Measurements from ENCODE around the gene TOMM34.

The TOMM34 gene

GRCh38 chr20:44918761-44919160 lies 41.4 kb downstream of the TOMM34 start:
- no peak for TF ChIP-seq POLR2A (IDR thresholded peaks at IDR 0.05; ENCODE audit: low read depth, low read length)
- TF ChIP-seq TAF1 (IDR thresholded peaks at IDR 0.05; ENCODE audit: borderline replicate concordance, low read depth, low read length), result no peak
- TF ChIP-seq POLR2AphosphoS5 (IDR thresholded peaks at IDR 0.05; ENCODE audit: low read depth, low read length), result no peak
- no peak for FAIRE-seq
- DNase-seq (ENCODE audit: insufficient read length), result no peak

- DNase-seq (ENCODE audit: insufficient read length), result no peak
- FAIRE-seq, result no peak
- TF ChIP-seq POLR2AphosphoS5 (IDR thresholded peaks at IDR 0.05; ENCODE audit: low read depth, low read length) (no peak), POLR2A (IDR thresholded peaks at IDR 0.05; ENCODE audit: low read depth, low read length) (no peak), TAF1 (IDR thresholded peaks at IDR 0.05; ENCODE audit: borderline replicate concordance, low read depth, low read length) (no peak)
These were observed 41.9 kb downstream of the TOMM34 start for GRCh38 chr20:44918342-44918741.

GRCh38 chr20:44917399-44917798 lies 42.8 kb downstream of the TOMM34 start:
- DNase-seq (ENCODE audit: insufficient read length), result no peak
- no peak for FAIRE-seq
- no peak for TF ChIP-seq TAF1 (IDR thresholded peaks at IDR 0.05; ENCODE audit: borderline replicate concordance, low read depth, low read length)
- TF ChIP-seq POLR2A (IDR thresholded peaks at IDR 0.05; ENCODE audit: low read depth, low read length), result no peak
- TF ChIP-seq POLR2AphosphoS5 (IDR thresholded peaks at IDR 0.05; ENCODE audit: low read depth, low read length), result no peak

- TF ChIP-seq POLR2AphosphoS5 (IDR thresholded peaks at IDR 0.05; ENCODE audit: low read depth, low read length) (no peak), POLR2A (IDR thresholded peaks at IDR 0.05; ENCODE audit: low read depth, low read length) (no peak), TAF1 (IDR thresholded peaks at IDR 0.05; ENCODE audit: borderline replicate concordance, low read depth, low read length) (no peak)
- no peak for DNase-seq (ENCODE audit: insufficient read length)
- no peak for FAIRE-seq
These were observed 43.6 kb downstream of the TOMM34 start for GRCh38 chr20:44916586-44916985.

- no peak for TF ChIP-seq TAF1 (IDR thresholded peaks at IDR 0.05; ENCODE audit: borderline replicate concordance, low read depth, low read length)
- TF ChIP-seq POLR2AphosphoS5 (IDR thresholded peaks at IDR 0.05; ENCODE audit: low read depth, low read length), result no peak
- TF ChIP-seq POLR2A (IDR thresholded peaks at IDR 0.05; ENCODE audit: low read depth, low read length), result no peak
- DNase-seq (ENCODE audit: insufficient read length), result no peak
- no peak for FAIRE-seq
These were observed 45.3 kb downstream of the TOMM34 start for GRCh38 chr20:44914924-44915323.

- TF ChIP-seq POLR2AphosphoS5 (IDR thresholded peaks at IDR 0.05; ENCODE audit: low read depth, low read length), result no peak
- no peak for TF ChIP-seq POLR2A (IDR thresholded peaks at IDR 0.05; ENCODE audit: low read depth, low read length)
- TF ChIP-seq TAF1 (IDR thresholded peaks at IDR 0.05; ENCODE audit: borderline replicate concordance, low read depth, low read length), result no peak
- FAIRE-seq (no peak), DNase-seq (ENCODE audit: insufficient read length) (no peak)
These were observed 48.0 kb downstream of the TOMM34 start for GRCh38 chr20:44912189-44912588.

GRCh38 chr20:44911264-44911921 lies 48.8 kb downstream of the TOMM34 start:
- no peak for DNase-seq (ENCODE audit: insufficient read length)
- TF ChIP-seq POLR2A (IDR thresholded peaks at IDR 0.05; ENCODE audit: low read depth, low read length), result no peak
- no peak for TF ChIP-seq TAF1 (IDR thresholded peaks at IDR 0.05; ENCODE audit: borderline replicate concordance, low read depth, low read length)
- no peak for TF ChIP-seq POLR2AphosphoS5 (IDR thresholded peaks at IDR 0.05; ENCODE audit: low read depth, low read length)
- FAIRE-seq, result no peak

GRCh38 chr20:44910690-44911262 lies 49.4 kb downstream of the TOMM34 start:
- DNase-seq (ENCODE audit: insufficient read length) (no peak), FAIRE-seq (no peak)
- TF ChIP-seq POLR2AphosphoS5 (IDR thresholded peaks at IDR 0.05; ENCODE audit: low read depth, low read length) (no peak), TAF1 (IDR thresholded peaks at IDR 0.05; ENCODE audit: borderline replicate concordance, low read depth, low read length) (no peak), POLR2A (IDR thresholded peaks at IDR 0.05; ENCODE audit: low read depth, low read length) (no peak)

GRCh38 chr20:44909872-44910689 lies 50.1 kb downstream of the TOMM34 start, which contains the start of gene PABPC1L:
Gene PABPC1L (plus strand): TSS chr20:44910060. CDS start chr20:44910144, 84 bp downstream.
- DNase-seq (ENCODE audit: insufficient read length), result peak; percentile 83
- FAIRE-seq, result peak; percentile 86
- TF ChIP-seq POLR2AphosphoS5 (IDR thresholded peaks at IDR 0.05; ENCODE audit: low read depth, low read length) (peak; percentile 68; the same call in 1 of the 2 replicates), POLR2A (IDR thresholded peaks at IDR 0.05; ENCODE audit: low read depth, low read length) (peak; percentile 66; the same call in 1 of the 2 replicates), TAF1 (IDR thresholded peaks at IDR 0.05; ENCODE audit: borderline replicate concordance, low read depth, low read length) (no peak)

GRCh38 chr20:44908987-44909871 lies 51.0 kb downstream of the TOMM34 start:
- FAIRE-seq (no peak), DNase-seq (ENCODE audit: insufficient read length) (no peak)
- TF ChIP-seq TAF1 (IDR thresholded peaks at IDR 0.05; ENCODE audit: borderline replicate concordance, low read depth, low read length) (no peak), POLR2A (IDR thresholded peaks at IDR 0.05; ENCODE audit: low read depth, low read length) (peak; percentile 46; the same call in 1 of the 2 replicates), POLR2AphosphoS5 (IDR thresholded peaks at IDR 0.05; ENCODE audit: low read depth, low read length) (no peak; the same call in none of the 2 replicates)

All from GM12892 (cell line).